GM20431 (cell line): ENCODE data around the gene FSTL4.

Experiments
- in situ Hi-C: fragments of 300-500 bp; cut with MseI, MboI; formaldehyde crosslinking; loops from one replicate; pipeline ENCODE4 v1.15.0; 2020; ENCODE audit warnings: low sequenced_read_pairs; ENCODE audit not compliant: unreplicated experiment

FSTL4 gene

GRCh38 chr5:133336969-133337410, 275.4 kb downstream of the FSTL4 start:
- in situ Hi-C loops = no loop called here

DNA sequence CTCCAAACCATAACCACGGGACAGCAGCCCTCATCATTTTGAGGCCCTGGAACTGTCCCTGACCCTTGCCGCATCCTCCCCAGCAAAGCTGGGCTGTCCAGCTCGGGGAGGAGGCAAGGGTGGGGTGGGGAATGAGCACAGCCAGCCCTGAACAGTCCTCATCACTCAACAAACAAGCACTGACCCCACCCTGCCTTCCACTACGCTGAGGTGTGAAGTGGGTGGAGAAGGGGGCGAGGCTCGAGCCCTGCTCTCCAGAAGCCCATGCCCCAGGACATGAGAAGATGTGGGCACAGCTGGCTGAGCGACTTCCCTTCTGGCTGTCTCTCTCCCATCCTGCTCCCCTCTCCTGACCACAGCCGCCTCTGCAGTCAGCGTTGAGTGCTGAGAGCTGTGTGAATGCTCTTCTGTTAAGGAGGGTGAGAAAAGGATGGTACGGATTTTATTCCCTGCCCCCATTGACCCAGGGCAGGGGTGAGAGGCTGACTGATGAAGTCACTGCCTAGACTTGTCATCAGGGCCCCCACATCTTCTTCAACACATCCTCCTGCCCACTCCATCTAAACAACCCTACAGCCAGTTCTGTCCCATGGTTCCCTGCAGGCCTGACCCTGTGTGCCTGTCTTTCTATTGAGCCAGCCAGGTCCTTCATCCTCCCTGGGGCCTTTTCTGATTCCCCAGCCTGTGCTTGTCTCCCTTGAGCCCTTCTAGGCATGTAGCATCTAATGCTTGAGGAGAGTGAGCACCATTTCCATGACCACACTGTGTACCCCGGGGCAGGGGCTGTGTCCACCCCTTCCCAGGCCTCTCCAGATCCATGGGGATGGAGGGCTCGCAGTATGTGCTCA, 276.0 kb downstream of the FSTL4 start:
- in situ Hi-C loops = no loop called here

- in situ Hi-C loops = no loop called here
Measured at GRCh38 chr5:133334796-133335639, 277.3 kb downstream of the FSTL4 start.

- in situ Hi-C loops = no loop called here
Measured at GRCh38 chr5:133333326-133334150, 278.8 kb downstream of the FSTL4 start.

DNA sequence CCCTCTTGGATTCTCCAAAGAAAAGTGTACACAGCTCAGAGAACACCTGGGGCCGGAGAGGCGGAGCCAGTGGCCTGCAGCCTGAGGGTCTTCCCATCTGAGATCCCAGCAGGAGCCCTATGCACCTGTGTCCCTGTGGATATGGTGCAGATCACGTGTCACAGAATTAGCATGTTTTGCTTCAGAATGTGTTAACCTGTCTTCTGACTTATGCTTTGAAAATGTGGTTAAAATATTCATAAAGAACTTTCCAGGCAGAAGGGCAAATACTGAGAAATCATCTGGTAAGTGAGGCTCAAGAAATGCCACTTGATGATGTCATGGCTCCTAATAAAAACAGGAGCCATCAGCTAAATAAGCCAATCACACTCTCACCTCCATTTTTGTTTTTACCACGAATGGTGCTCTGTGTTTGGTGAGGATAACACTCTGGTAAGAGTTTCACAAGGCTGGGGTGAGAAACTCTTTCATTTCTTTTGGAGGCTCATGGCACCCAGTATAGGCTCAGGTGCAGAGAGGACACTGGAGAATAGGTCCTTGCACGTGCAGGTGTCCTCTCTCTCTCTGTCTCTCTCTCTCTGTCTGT, 279.8 kb downstream of the FSTL4 start:
- in situ Hi-C loops = no loop called here

- in situ Hi-C loops = no loop called here
Measured at GRCh38 chr5:133331941-133332340, 280.4 kb downstream of the FSTL4 start.

- in situ Hi-C loops = no loop called here
Measured at GRCh38 chr5:133330956-133331355, 281.4 kb downstream of the FSTL4 start.

GRCh38 chr5:133328800-133329199, 283.5 kb downstream of the FSTL4 start:
- in situ Hi-C loops = no loop called here

GRCh38 chr5:133327946-133328401, 284.4 kb downstream of the FSTL4 start:
- in situ Hi-C loops = no loop called here

DNA sequence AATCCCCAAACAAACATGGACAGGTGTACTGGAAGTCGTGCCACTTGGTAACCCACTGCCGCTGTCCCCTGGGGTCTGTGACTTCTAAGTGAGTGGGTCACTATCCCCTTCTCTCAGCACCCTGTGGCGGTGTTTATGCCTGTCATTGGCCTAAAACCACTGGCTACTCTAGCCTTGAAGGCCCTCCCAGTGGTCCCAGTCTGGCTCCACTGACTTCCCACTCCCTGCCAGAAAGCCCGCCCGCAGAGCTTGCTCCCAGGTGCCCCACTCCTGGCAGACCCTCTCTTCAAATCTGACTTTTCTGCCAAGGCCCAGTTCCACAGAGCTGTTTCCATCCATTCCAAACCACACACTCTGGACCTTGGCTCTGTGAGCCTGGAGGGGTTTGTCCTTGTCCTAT, 286.0 kb downstream of the FSTL4 start:
- in situ Hi-C loops = no loop called here

DNA sequence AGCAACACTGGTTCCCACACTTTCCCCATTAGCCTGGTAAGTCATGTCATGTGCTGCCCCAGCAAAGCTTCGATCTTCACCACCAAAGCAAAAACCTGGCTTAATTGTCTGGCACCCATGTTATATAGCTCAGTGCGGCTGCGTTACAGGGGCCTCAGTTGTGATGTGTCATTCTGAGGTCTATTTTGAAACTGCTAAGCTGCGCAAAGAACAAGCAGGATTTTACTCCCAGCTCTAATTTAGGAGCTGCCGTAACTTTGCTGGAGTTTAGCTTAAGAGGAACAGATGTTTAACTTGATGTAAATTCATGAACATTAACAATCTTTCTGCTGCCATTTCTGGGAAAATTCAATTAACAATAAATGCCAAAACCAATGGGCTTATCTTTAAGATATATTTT, 286.5 kb downstream of the FSTL4 start:
- in situ Hi-C loops = no loop called here

DNA sequence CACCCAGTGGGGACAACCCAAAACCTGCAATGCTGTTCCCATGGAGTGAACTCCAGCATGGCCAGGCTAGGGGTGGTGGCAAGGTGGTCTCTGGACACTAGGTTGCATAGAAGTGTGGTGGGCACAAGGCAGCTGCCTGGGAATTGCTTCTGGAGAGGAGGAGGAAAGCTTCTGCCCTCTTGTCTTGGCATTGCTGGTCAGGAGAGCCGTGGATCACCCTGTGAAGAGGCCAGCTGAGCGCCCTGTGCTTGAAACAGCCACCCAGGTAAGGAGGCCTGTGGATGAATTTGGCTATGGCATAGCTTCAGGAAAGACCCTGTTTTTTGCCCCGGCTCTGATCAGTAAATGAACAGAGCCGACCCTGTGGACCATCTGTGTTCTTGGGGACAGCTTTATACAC, 287.4 kb downstream of the FSTL4 start:
- in situ Hi-C loops = no loop called here

DNA sequence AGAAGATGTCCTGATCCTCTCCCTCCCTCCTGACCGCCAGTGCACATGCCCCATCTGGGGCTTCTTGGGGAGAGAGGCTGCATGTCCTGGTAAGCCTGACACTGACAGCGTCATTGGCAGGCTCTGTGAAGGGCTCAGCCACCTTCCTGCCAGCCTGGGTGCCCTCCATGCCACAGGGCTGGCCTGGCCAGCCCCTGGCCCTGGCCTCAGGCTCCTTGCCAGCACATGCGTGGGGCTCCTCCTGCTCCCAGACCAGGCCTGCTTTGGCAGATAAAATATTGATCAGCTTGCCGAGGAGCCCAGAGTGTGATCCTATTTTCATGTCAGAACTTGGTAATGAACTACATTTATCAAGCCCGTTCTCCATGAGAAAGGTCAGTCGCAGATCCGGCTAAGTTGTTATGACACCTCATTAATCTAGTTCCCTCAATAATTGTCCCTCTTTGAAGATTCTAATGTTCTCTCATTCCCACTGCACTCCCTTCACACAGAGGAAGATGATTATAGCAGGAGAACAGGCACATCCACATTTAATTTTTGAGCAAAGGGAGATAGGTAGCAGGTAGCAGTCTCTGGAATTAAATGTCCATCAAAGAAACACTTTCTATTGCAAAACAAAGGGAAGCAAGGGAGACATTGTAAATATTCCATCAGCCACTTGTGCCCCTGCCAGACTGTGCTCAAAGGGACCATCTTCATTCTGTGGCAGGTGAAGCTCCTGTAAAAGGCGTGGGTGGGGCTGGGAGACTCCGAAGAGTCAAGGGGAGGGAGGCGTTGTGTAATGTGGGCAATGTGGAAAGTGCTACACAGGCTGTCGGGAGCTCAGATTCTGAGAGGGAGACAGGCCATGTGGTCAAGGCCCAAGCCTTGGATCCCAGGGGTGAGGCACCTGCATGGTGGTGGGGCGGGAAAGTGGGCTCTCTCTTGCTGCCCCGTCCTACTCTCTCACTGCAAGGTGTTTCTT, 288.6 kb downstream of the FSTL4 start:
- in situ Hi-C loops = no loop called here

- in situ Hi-C loops = no loop called here
Measured at GRCh38 chr5:133322743-133323142, 289.6 kb downstream of the FSTL4 start.

DNA sequence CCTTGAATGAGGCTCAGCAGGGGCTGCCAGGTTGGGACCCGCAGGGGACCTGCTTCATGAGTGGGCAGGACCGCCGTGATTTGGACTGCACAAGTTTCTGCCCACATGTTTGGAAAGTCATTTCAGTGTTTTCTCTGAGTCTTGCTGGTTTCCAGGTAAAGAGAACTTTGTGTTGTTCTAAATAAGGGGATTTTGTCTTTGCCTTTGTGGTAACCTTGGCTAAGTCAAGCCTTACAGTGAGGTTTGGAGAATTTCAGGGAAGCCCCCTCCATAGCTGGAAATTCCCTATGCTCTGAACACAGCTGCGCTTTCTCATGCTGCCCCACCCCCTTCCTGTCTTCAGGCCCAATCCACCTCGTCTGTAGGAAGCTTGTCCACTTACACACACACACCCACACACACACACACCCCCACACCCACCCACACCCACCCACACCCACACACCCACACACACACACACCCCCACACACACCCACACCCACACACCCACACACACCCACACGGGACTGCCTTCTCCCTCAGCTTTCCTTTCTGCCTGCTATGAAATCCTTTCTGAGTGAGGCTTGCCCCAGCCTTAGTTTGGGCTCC, 290.4 kb downstream of the FSTL4 start:
- in situ Hi-C loops = no loop called here

- in situ Hi-C loops = no loop called here
Measured at GRCh38 chr5:133321286-133321832, 291.0 kb downstream of the FSTL4 start.

DNA sequence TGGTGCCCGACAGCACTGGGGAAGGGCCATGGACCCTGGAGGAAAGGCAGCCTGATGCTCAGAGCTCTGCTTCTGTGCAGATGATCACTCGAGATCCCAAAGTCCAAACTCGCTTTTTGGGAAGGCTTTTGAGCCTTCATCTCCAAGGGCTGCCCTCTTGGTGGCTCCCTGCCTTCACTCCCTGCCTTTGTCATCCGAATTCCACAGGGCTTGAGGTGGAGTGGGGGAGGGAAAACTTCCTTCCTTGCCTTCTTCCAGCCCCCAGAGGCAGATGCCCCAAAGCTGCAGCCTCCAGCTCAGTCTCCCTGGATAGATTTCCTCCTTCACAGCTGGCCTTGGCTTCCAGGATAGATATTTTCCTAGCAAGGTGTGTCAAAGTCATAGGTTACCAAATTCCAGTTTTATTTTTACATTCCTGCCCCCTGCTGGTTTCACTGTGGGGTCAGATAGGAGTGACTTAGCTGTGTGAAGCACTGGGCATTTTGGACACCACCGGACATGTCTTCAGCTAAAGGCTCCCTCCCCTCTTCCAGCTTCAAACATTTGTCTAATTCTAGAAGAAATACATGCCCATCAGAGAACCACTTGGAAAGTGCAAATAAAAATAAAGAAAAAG, 292.3 kb downstream of the FSTL4 start:
- in situ Hi-C loops = no loop called here

GRCh38 chr5:133319244-133319643, 293.1 kb downstream of the FSTL4 start:
- in situ Hi-C loops = no loop called here
